NCI-H2227 (cell line): ENCODE data around the gene ARHGAP19.
A peak's percentile ranks its signal among the peaks of the same experiment; 100 is the strongest.
"Not testable (repeated sequence)": the region's sequence is repeated elsewhere in the genome, so short reads cannot be mapped to it uniquely, and the experiment has no call there.

Source experiments
- DNase-seq: peaks from one replicate; lab custom pipeline; 2025; ENCODE audit not compliant: unreplicated experiment; lab: John Stamatoyannopoulos, UW

Gene ARHGAP19

GRCh38 chr10:97290076-97290475, 2.4 kb downstream of the ARHGAP19 start:
- not testable (repeated sequence) for DNase-seq

GRCh38 chr10:97280783-97281182, 11.7 kb downstream of the ARHGAP19 start:
- DNase-seq: no peak

- DNase-seq: no peak
Measured at GRCh38 chr10:97279121-97279815, 13.2 kb downstream of the ARHGAP19 start.

GRCh38 chr10:97278491-97278989, 13.9 kb downstream of the ARHGAP19 start:
- DNase-seq: peak; percentile 56

- DNase-seq: no peak
Measured at GRCh38 chr10:97277551-97277950, 14.9 kb downstream of the ARHGAP19 start.

GRCh38 chr10:97274828-97275227, 17.6 kb downstream of the ARHGAP19 start:
- DNase-seq: no peak

GRCh38 chr10:97273700-97274099, 18.7 kb downstream of the ARHGAP19 start:
- DNase-seq: no peak

GRCh38 chr10:97270523-97271154, 21.8 kb downstream of the ARHGAP19 start:
- DNase-seq: no peak

GRCh38 chr10:97267671-97268070, 24.8 kb downstream of the ARHGAP19 start:
- no peak for DNase-seq

GRCh38 chr10:97265095-97265494, 27.3 kb downstream of the ARHGAP19 start:
- DNase-seq: not testable (repeated sequence)

GRCh38 chr10:97263971-97264370, 28.5 kb downstream of the ARHGAP19 start:
- no peak for DNase-seq

GRCh38 chr10:97261656-97262055, 30.8 kb downstream of the ARHGAP19 start:
- no peak for DNase-seq

- DNase-seq: no peak
Measured at GRCh38 chr10:97261183-97261582, 31.3 kb downstream of the ARHGAP19 start.

GRCh38 chr10:97259119-97259518, 33.3 kb downstream of the ARHGAP19 start:
- DNase-seq: no peak

- no peak for DNase-seq
Measured at GRCh38 chr10:97256356-97256755, 36.1 kb downstream of the ARHGAP19 start.

GRCh38 chr10:97255512-97256293, 36.7 kb downstream of the ARHGAP19 start:
- no peak for DNase-seq

GRCh38 chr10:97254694-97255093, 37.7 kb downstream of the ARHGAP19 start:
- no peak for DNase-seq

- DNase-seq: no peak
Measured at GRCh38 chr10:97250952-97251351, 41.5 kb downstream of the ARHGAP19 start.

GRCh38 chr10:97243836-97244235, 48.6 kb downstream of the ARHGAP19 start:
- DNase-seq: no peak

- no peak for DNase-seq
Measured at GRCh38 chr10:97238855-97239254, 53.6 kb downstream of the ARHGAP19 start.

GRCh38 chr10:97235353-97235752, 57.1 kb downstream of the ARHGAP19 start:
- no peak for DNase-seq

GRCh38 chr10:97234400-97234799, 58.0 kb downstream of the ARHGAP19 start:
- peak; percentile 47 for DNase-seq
